ENCODE measurements around the gene TGFBR3L. TPM values are rescaled to one million over a fixed set of nuclear protein-coding genes. Genes with fewer than 3 reads are reported as not detected.

The TGFBR3L gene
- total and polyA plus RNA-seq, 10 of the 15 experiments (the other 5 are each of a cell fraction or from before 2014, with no cell fraction given) = 0.20 to 0.23 TPM; not detected in 8

DNA sequence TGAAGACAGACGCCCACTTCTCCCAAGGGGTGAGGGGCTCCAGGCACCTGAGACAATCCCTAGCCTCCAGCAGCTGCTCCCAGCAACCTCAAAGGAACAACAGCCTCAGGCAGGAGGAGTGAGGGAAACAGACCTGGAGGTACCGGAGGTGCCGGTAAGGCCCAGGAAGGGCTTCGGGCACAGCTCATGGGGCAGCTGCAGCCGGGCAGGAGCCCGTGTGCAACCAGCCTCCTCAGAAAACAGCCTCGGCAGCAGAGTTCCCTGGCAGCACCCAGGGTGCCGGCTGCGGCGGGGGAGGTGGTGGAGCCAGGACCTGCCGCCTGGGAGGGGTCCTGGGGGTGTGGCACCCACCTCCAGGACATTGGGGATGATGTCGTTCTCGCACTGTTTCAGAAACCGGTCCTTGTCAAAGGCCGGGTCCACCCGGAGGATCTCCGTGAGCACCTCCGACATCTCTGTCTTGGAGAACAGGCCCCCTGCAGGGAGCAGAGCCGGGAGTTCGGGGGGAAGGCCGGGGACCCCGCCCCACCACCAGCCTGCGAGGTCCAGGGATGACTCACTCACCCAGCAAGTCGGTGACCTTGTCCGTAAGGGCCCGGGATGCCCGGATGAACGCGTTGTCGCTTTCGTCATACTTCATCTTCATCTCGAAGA is 17.8 kb downstream of the TGFBR3L start:
- WGBS (ENCODE audit: insufficient coverage, insufficient replicate concordance, low lambda C conversion rate, missing lambda C conversion rate) = 92% methylated on average over 29 of the region's 32 CpGs
- TF ChIP-seq, protein P1, sequence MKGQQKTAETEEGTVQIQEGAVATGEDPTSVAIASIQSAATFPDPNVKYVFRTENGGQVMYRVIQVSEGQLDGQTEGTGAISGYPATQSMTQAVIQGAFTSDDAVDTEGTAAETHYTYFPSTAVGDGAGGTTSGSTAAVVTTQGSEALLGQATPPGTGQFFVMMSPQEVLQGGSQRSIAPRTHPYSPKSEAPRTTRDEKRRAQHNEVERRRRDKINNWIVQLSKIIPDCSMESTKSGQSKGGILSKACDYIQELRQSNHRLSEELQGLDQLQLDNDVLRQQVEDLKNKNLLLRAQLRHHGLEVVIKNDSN (IDR thresholded peaks at IDR 0.05; ENCODE audit: borderline replicate concordance, extremely low read length, insufficient read depth, low read depth, low read length) = no peak
- TF ChIP-seq SREBF2 (IDR thresholded peaks at IDR 0.05; ENCODE audit: low read length) (no peak), PAX5 (IDR thresholded peaks at IDR 0.05; ENCODE audit: borderline replicate concordance, low read depth, low read length) (no peak), CEBPZ (IDR thresholded peaks at IDR 0.05; ENCODE audit: low read depth, low read length) (no peak), ZNF384 (IDR thresholded peaks at IDR 0.05; ENCODE audit: borderline replicate concordance, low read depth, low read length) (no peak), IRF3 (IDR thresholded peaks at IDR 0.05) (no peak), FOXK2 (IDR thresholded peaks at IDR 0.05) (no peak), ATF7 (IDR thresholded peaks at IDR 0.05; ENCODE audit: low read depth) (no peak)
- Histone ChIP-seq H2AFZ (ENCODE audit: control insufficient read depth, low read depth, low read length) (no peak overlapping the region), H3K4me1 (ENCODE audit: control insufficient read depth, insufficient read depth, low read length) (no peaks in the 10 kb centered on the region; the same call in 1 of the 2 replicates), H3K9me3 (replicated peaks; ENCODE audit: control insufficient read depth, insufficient read depth, low read length) (no peaks in the 10 kb centered on the region), H4K20me1 (ENCODE audit: control insufficient read depth, insufficient read depth) (no peaks in the 10 kb centered on the region; the same call in 1 of the 2 replicates), H3K4me2 (ENCODE audit: control insufficient read depth, insufficient read depth) (no peak overlapping the region), H3K36me3 (ENCODE audit: control insufficient read depth in 2 of 2, insufficient read depth in 2 of 2, low read length in 1 of 2) (peaks cover 11 to 44% of the 10 kb centered on the region in 2 experiments; a peak in 3 of 4 replicates), H3K4me3 (no peak overlapping the region), H3K27me3 (replicated peaks in 1 of 2; ENCODE audit: control insufficient read depth in 2 of 2, insufficient read depth in 2 of 2, low read length in 1 of 2) (no peaks in the 10 kb centered on the region), H3K27ac (ENCODE audit: control insufficient read depth, insufficient read depth) (no peak overlapping the region), H3K79me2 (ENCODE audit: control insufficient read depth, insufficient read depth, low read length) (no peaks in the 10 kb centered on the region), H3K9ac (ENCODE audit: control insufficient read depth, insufficient read depth, low read length) (no peak overlapping the region)
- BruUV-seq (replicated peaks) = no TSS peak
- RAD21 ChIA-PET (ENCODE audit: unreplicated experiment) = no interaction called here
- SMC1A ChIA-PET (ENCODE audit: uncharacterized antibody, unreplicated experiment) = no interaction called here
- POLR2A ChIA-PET = no interaction called here
- CTCF ChIA-PET = interaction anchor here (4.4 kb wide), 1 partner anchor 12 kb away, joined by 44 read pairs; the partner anchor contains the start of gene TIMM44
- ATAC-seq (no peak), DNase-seq (ENCODE audit: low read depth, low spot score) (no peak), FAIRE-seq (no peak)
- in situ Hi-C loops (cut with MboI) (no loop called here), intact Hi-C loops (cut with micrococcal nuclease; ENCODE audit: unreplicated experiment) (no loop called here)

Data from GM12878 (cell line).